Measurements from ENCODE around the gene ZKSCAN4.
A peak's percentile ranks its signal among the peaks of the same experiment; 100 is the strongest.

Gene ZKSCAN4

GRCh38 chr6:28252009-28252975 is at the start of gene ZKSCAN4:
Gene ZKSCAN4 (minus strand): TSS chr6:28252269. CDS start chr6:28251980, 289 bp downstream.
- DNase-seq = peak; percentile 65 to 92

DNA sequence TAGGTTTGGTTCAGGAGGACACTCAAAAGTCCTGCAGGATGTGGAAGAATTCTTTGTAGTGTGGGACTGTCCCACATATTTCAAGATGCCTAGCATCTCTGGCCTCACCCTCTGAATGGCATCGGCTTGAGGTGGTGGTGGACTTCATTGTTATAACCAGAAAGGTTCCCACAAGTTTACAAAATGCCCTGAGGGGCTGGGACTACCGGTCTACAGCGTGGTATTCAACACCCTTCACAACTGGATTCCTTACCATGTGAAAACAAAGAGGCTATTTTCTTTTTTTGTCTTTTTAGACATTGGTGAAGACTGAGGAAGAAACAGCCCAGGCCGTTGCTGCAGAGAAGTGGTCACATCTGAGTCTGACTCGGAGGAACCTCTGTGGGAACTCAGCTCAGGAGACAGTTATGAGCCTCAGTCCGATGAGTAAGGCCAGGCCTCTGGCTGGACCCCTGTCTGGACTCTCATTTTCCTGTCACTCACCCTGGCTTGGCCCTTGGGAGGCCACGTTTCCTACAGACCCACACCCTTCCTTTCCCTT is 44.5 kb upstream of the ZKSCAN4 start:
- no peak for DNase-seq

GRCh38 chr6:28295326-28295725 is 43.3 kb upstream of the ZKSCAN4 start:
- DNase-seq = no peak

DNA sequence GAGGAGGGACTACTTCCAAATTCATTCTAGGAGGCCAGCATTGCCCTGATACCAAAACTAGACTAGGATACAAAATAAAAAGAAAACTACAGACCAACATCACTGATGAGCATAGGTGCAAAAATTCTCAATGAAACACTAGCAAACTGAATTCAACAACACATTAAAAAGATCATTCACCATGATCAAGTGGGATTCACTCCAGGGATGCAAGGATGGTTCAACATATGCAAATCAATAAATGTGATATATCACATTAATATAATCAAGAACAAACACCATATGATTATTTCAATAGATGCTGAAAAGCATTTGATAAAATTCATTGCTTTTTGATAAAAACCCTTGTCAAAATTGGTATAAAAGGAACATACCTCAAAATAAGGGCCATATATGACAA is 39.5 kb upstream of the ZKSCAN4 start:
- no peak for DNase-seq

DNA sequence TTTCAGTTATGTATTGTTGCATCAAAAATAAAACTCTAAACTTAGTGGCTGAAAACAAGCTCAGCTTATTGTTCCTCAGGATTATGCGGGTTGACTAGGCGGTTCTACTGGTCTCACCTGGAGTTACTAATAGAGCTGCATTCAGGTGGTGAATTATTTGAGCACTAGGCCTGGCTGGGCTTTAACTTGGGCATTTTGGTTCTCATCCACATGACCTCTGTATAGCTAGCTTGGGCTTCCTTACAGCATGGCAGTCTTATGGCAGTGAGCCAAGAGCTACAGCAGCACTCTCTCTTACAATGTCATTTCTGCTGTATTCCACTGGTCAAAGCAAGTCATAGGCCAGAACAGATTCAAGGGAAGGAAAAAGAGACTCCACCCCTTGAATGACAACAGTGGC is 30.9 kb upstream of the ZKSCAN4 start:
- DNase-seq = no peak

DNA sequence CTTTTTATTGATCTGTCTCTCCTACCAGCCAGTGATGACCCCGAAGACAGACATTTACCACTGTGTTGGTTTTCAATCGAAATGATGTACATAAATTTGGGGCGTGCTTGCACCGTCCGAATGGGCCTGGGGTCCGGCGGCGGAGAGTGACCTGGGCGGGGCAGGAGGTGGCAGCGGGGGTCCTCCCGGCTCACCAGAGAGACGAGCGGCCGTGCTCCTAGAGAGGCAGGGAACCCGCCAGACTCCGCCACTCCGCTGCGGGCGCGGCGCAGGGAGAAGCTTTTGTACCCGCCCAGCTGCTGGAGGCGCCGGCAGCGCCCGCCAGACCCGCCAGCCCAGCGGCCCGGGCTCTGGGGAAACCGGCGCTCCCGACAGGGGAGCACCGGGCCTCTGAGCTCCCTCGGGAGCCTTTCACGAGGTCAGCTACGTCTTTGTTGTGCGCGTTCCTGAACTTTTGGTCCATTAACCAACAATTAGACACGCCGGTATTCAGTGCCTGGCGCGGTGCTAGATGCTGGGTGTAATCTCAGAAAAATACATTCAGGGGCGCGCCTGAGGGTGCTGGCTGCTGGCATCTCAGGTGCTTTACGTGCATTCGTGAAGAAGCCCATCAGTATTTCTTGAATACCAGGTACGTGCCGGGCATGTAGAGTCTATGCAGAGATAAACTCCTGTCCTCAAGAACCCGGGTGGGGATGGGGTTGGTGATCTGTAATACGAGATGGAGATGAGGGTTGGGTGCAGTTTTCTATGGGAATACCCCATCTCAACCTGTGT is 29.4 kb upstream of the ZKSCAN4 start, which contains the start of gene PGBD1:
Gene PGBD1 (plus strand): TSS at position 285 of the 777 bp plus-strand sequence. CDS start 2,242 bp downstream, outside the sequence.
- peak; percentile 60 to 81 for DNase-seq

DNA sequence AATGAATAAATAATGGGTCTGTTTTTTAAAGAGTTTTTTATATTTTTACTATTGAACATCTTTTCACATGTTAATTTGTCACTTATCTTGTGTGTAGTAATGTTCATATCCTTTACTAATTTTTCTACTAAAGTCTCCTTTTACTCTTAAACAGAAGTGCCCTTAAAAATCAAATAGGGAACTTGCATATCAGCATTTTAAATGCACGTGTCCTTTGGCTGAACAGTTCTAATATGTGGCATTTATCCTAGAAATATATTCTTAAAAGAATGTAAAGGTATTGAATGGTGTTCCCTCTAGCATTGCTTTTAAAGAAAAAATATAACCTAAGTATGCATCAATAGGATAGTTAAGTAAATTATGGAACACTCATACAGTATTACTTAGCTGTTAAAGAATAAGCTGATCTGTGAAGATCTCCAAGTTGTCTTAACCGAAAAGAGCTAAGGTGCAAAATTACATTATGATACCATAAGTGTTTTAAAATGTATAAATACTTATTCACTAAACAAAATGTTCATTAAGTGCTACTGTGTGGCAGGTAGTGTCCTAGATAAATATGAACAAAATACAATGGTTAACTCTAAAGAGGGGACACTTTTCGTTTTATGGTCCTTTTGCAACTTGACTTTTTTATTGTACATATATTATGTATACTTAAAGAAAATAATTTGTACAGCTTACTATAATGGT is 28.7 kb upstream of the ZKSCAN4 start:
- no peak for DNase-seq

DNA sequence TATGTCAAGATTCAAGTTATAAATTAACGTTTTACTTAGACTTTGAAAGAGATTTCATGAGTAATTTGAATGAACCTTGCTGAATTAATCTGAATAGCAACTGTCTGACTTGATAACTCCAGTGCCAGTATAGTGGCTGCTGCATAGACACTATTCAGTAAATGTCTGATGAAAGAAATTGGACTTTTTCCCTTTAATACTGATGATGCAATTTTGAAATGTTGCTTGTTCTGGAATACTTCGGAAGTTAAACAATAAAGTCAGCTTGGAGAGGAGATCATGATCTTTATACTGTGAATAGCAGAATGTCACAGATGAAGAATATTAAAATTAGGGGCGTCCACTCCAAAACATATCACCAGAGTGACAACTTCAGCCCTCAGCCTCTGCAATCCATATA is 25.7 kb upstream of the ZKSCAN4 start:
- no peak for DNase-seq

DNA sequence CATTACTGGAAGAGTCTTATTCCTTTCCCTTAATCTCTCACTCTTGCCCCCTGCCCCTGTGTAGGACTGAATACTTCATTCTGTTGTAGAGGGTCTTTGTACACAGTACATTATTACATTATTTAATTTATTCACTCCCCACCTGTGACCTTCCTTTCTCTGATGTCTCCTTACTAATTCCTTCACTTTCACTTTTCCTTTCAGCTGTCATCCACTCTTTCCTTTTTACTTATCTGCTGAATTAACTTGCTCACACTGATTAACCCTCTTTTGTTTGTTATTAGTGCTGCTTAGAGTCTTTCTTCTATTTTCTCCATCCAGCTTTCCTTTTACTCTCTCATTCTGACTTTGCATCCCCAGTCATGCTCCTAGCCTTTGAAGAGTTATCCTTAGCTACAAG is 22.8 kb upstream of the ZKSCAN4 start:
- DNase-seq = no peak

- DNase-seq = no peak
Measured at GRCh38 chr6:28269492-28269891, 17.4 kb upstream of the ZKSCAN4 start.

DNA sequence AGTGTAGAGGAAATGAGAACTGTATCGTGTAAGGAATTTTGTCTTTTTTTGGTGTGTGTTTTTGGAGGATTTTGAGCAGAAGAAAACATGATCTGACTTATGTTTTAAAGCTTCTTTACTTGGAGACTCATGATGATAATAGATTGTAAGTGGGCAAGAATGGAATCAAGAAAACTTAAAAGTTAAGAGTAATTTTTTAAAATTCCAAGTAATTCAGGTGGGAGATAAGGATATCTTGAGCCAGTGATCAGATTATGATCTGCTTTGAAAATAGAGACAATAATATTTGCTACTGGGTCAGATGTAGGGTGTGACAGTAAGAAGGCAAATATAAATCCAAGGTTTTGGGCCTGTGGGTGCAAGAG is 15.6 kb upstream of the ZKSCAN4 start:
- no peak for DNase-seq

DNA sequence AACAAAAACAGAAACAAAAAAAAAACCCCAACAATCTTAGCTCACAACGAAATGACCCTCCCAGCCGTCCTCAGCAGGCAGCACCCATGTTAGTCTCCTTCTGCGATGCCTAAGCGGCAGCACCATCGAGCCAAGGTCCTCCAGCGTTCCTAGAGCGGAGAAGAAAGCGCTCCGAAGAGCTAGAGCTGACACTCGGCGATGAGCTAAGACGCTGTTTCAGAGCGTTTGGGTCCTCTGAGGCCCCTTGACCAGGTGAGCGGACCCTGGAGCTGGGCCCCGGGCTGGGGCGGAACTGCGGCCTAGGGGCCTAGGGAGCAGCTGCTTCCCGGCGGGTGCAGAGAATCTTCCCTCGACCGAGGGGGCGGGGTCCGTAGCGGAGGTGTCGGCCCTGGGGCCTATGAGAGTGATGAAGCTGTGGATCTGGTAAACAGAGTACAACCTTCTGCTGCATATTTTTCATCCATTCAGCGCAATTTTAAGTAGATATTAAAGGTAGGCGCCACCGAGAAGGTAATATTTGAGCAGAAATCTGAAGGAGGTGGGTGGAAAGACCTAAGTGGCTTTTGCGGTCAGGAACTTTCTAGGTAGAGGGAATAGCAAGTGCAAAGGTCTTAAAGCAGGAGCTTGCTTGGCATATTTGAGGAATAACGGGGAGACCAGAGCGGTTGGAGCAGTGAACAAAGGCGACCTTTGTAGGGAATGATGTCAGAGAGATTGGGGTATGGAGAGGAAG is 15.1 kb upstream of the ZKSCAN4 start, which contains the start of gene ZSCAN26:
Gene ZSCAN26 (plus strand): TSS at position 182 of the 733 bp plus-strand sequence. CDS start 4,777 bp downstream, outside the sequence.
- peak; percentile 81 to 93 for DNase-seq

DNA sequence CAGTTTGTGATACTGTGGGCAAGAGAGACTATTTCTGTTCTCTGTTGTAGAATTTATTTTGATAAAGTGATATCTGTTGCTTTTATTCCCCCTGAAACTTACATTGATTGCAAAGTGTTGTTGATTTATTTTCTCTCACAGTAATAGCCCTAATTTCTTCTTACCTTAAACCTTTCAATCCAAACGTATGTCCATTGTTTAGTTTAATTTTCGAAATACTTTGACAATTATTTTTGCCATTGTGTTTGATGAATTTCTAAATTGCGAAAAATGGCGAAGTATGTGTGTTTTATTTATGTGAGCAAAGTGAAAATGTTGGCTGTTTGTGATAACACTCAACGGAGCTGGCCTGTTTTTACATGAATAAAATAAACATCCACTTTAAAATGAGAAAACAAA is 14.5 kb upstream of the ZKSCAN4 start:
- no peak for DNase-seq

DNA sequence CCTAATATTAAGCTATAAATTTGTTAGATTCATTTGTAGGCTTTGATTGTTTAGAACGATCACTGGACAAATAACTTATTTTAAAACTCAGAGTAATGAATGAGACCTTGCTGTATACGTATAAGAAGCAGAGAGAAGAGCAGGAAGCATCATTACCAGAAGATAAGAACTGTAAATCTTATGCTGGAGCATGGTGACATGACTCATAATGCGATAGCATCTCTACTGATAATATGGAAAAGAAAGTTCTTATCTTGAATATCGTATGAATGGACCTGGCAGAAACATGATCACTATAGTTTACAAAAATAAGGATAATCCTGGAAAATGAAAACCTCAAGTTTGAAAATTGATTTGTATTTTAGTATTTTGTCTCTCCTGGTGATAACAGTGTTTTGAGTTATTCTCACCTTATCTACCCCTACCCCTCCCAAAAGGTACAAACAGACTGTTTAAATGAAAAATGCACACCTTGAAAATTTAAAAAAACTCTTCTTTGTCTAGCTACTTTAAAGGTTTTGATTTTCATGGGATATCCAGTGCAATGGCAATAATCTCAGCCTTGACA is 12.8 kb upstream of the ZKSCAN4 start:
- DNase-seq = no peak

GRCh38 chr6:28263922-28264321 is 11.9 kb upstream of the ZKSCAN4 start:
- DNase-seq = no peak

DNA sequence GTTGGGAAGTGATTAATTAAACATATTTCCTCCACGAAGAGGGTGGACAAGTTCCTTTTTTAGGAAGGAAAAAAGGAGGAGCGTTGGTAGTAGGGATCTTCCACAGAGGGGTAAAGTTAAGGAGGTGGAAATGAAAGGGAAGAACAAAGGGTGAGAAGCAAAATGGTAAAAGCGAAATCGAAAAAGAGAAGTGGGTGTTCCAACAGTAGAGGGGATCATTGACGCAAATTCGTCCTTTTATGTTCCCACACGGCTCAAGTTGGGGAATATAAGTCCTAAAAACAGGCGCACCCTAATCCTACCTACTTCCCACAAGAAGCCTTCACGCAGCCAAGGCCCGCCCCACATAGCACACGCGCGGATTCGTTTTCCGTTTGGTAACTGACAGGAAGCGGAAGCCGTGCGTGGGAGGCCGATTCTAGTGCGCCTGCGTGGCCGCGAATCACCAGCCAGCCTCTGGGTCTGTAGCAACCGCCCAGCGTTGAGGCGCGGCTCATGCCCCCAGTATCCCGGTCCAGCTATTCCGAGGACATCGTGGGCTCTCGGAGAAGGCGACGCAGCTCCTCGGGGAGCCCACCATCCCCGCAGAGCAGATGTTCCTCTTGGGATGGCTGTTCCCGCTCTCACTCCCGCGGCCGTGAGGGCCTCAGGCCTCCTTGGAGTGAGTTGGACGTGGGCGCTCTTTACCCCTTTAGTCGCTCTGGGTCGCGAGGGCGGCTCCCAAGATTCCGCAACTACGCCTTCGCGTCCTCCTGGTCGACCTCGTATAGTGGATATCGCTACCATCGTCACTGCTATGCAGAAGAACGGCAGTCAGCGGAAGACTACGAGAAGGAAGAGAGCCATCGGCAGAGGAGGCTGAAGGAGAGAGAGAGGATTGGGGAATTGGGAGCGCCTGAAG is 7.1 kb upstream of the ZKSCAN4 start, which contains the start of gene NKAPL:
Gene NKAPL (plus strand): TSS at position 421 of the 901 bp plus-strand sequence. CDS start 75 bp downstream, at position 496.
- DNase-seq = no peak

DNA sequence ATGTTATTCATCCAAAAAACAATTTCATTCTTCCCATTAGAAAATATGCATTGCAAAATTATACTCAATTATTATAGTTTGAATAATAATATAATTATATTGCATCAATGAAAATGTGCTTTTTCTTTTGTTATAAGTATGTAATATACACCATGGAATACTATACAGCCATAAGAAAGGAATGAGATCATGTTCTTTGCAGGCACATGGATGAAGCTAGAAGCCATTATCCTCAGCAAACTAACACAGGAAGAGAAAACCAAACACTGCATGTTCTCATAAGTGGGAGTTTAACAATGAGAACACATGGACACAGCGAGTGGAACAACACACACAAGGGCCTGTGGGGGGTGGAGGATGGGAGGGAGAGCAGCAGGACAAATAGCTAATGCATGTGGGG is 5.0 kb upstream of the ZKSCAN4 start:
- DNase-seq = no peak

DNA sequence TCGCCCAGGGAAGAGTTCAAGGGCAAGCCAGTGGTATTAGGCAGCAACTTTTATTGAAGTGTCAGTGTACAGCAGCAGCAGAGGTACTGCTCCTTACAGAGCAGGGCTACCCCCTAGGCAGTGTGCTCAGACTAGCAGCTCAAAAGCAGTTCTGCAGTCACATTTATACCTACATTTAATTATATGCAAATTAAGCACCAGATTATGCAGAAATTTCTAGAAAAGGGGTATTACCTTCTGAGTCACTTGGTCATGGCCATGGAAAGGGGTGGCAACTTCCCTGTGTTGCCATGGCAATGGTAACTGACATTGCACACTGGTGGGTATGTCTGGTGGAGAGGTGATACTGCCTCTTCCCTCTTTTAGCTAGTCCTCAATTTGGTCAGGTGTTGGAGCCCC is 2.1 kb upstream of the ZKSCAN4 start:
- DNase-seq = no peak

DNA sequence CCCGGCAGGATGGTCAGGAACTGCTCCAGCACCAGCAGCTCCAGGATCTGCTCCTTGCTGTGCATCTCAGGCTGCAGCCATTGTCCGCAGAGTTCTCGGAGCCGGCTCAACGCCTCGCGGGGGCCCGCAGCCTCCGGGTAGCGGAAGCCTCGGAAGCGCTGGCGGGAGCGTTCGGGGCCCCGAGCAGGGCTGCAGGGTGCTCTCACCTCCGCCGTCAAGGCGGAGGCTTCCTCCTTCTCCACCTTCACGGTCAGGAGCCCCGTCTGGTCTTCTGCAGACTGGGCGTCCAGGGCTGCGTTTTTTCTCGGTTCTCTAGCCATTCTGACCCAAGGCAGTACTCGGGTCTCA is 434 bp downstream of the ZKSCAN4 start:
- DNase-seq = no peak

DNA sequence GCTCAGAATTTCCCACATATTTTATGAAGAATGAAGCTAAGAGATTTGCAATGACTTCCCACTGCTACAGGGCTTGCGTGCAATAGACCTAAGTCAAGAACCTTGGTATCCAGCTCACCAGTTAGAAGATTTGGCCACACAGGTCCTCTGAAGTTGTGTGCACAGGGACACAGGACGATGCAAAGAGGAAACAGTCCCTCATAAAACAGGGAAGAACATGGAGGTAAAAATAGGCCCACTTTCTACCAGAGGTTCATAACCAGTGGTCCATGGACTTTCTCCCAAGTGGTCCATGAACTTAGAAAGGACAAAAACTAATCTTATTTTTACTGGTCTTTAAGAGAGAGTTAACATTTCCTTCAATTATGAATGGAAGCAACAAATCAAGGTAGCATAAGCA is 1.3 kb downstream of the ZKSCAN4 start:
- DNase-seq = no peak

GRCh38 chr6:28248916-28249315 is 3.2 kb downstream of the ZKSCAN4 start:
- no peak for DNase-seq
